OCI-LY3 (cell line): ENCODE data around the gene ZNF69.
A peak's percentile ranks its signal among the peaks of the same experiment; 100 is the strongest.
"Not testable (repeated sequence)": the region's sequence is repeated elsewhere in the genome, so short reads cannot be mapped to it uniquely, and the experiment has no call there.

Experiments used
- H2AFZ ChIP-seq: fragments of 200-600, 300-600 bp; shearing (Covaris generic); 2 replicates; pipeline ENCODE4 v1.6.0; 2014; ENCODE audit warnings: antibody characterized with exemption, low read depth, low read length
- H3K27ac ChIP-seq: fragments of 200-600, 300-600 bp; sonication (generic); 2 replicates; pipeline ENCODE4 v1.5.1; 2014; ENCODE audit warnings: mild to moderate bottlenecking, low read length, moderate library complexity, mixed read lengths
- H3K27me3 ChIP-seq: fragments of 200-600, 300-600 bp; sonication (generic); 2 replicates; pipeline ENCODE4 v1.6.1; 2014; ENCODE audit warnings: low read depth, low read length, mixed read lengths
- H3K36me3 ChIP-seq: fragments of 200-600, 300-600 bp; sonication (generic); replicated peaks from 2 replicates; pipeline ENCODE3; 2014; ENCODE audit warnings: low read depth, low read length, mixed read lengths
- H3K4me1 ChIP-seq: fragments of 300-600, 200-600 bp; sonication (generic); 2 replicates; pipeline ENCODE4 v1.6.1; 2014; ENCODE audit warnings: low read length, mixed read lengths
- H3K4me2 ChIP-seq: fragments of 200-600, 300-600 bp; sonication (generic); 2 replicates; pipeline ENCODE4 v1.6.1; 2014; ENCODE audit warnings: low read length, mixed read lengths
- H3K4me3 ChIP-seq: fragments of 300-600, 200-600 bp; sonication (generic); 2 replicates; pipeline ENCODE4 v1.5.1; 2014; ENCODE audit warnings: antibody characterized with exemption, mild to moderate bottlenecking, low read length, moderate library complexity
- H3K79me2 ChIP-seq: fragments of 300-600, 200-600 bp; shearing (Covaris generic); 2 replicates; pipeline ENCODE4 v1.6.1; 2014; ENCODE audit warnings: mild to moderate bottlenecking, low read length, mixed read lengths
- H3K9ac ChIP-seq: fragments of 300-600, 200-600 bp; shearing (Covaris generic); 2 replicates; pipeline ENCODE4 v1.6.0; 2014; ENCODE audit warnings: mild to moderate bottlenecking, low read length, moderate library complexity
- H3K9me3 ChIP-seq: fragments of 200-600, 300-600 bp; shearing (Covaris generic); 2 replicates; pipeline ENCODE4 v1.6.1; 2014; ENCODE audit warnings: low read length, mixed read lengths; ENCODE audit not compliant: insufficient read depth
- H4K20me1 ChIP-seq: fragments of 200-600, 300-600 bp; sonication (generic); 2 replicates; pipeline ENCODE4 v1.6.1; 2016; ENCODE audit warnings: low read length, mixed read lengths; ENCODE audit not compliant: insufficient read depth
- CTCF ChIP-seq: fragments of 200-600, 300-600 bp; sonication (generic); IDR thresholded peaks from 2 replicates; pipeline ENCODE4 v1.5.1; 2014; ENCODE audit warnings: antibody characterized with exemption, low read length, low read depth
- EZH2phosphoT487 ChIP-seq: fragments of 200-600 bp; shearing (Covaris generic); IDR thresholded peaks from 2 replicates; pipeline ENCODE4 v1.6.1; 2018; ENCODE audit warnings: antibody characterized with exemption, mixed run types, low read depth

ZNF69 gene

GRCh38 chr19:11872624-11873023, 15.0 kb upstream of the ZNF69 start:
- H3K9ac ChIP-seq = no peak overlapping the region
- peaks cover 15% of the 10 kb centered on the region for H3K36me3 ChIP-seq
- H3K27ac ChIP-seq = no peak overlapping the region

GRCh38 chr19:11873762-11874161, 13.8 kb upstream of the ZNF69 start:
- no peak overlapping the region for H3K27ac ChIP-seq
- peaks cover 9% of the 10 kb centered on the region for H3K4me1 ChIP-seq
- no peak overlapping the region for H2AFZ ChIP-seq
- H3K79me2 ChIP-seq = no peaks in the 10 kb centered on the region
- H3K36me3 ChIP-seq = peaks cover 6% of the 10 kb centered on the region
- no peaks in the 10 kb centered on the region for H3K27me3 ChIP-seq
- no peak overlapping the region for H3K4me3 ChIP-seq
- no peaks in the 10 kb centered on the region for H4K20me1 ChIP-seq
- no peak overlapping the region for H3K9ac ChIP-seq
- peaks cover 3% of the 10 kb centered on the region; the same call in 1 of the 2 replicates for H3K9me3 ChIP-seq
- no peak for TF ChIP-seq CTCF
- TF ChIP-seq EZH2phosphoT487 = no peak
- H3K4me2 ChIP-seq = no peak overlapping the region

More at GRCh38 chr19:11872624-11873023, 15.0 kb upstream of the ZNF69 start:
- no peak overlapping the region for H2AFZ ChIP-seq
- no peaks in the 10 kb centered on the region for H4K20me1 ChIP-seq
- H3K79me2 ChIP-seq = no peaks in the 10 kb centered on the region
- H3K27me3 ChIP-seq = no peaks in the 10 kb centered on the region
- H3K4me3 ChIP-seq = no peak overlapping the region
- peaks cover 9% of the 10 kb centered on the region for H3K4me1 ChIP-seq
- H3K4me2 ChIP-seq = no peak overlapping the region
- H3K9me3 ChIP-seq = peaks cover 14% of the 10 kb centered on the region; the same call in 1 of the 2 replicates
- TF ChIP-seq CTCF (no peak), EZH2phosphoT487 (no peak)

GRCh38 chr19:11879687-11880266, 7.8 kb upstream of the ZNF69 start:
- peak; percentile 23 for TF ChIP-seq CTCF
- not testable (repeated sequence) for H3K36me3 ChIP-seq, H3K27me3 ChIP-seq, H2AFZ ChIP-seq, H3K9ac ChIP-seq, H3K4me1 ChIP-seq, H3K4me2 ChIP-seq, H3K79me2 ChIP-seq, H3K9me3 ChIP-seq, H4K20me1 ChIP-seq, H3K27ac ChIP-seq, H3K4me3 ChIP-seq

GRCh38 chr19:11880598-11880997, 7.0 kb upstream of the ZNF69 start:
- Histone ChIP-seq H3K4me3 (no peak overlapping the region), H3K9ac (no peak overlapping the region), H3K27me3 (no peaks in the 10 kb centered on the region), H3K9me3 (no peaks in the 10 kb centered on the region), H3K27ac (no peak overlapping the region), H2AFZ (no peak overlapping the region), H3K79me2 (no peaks in the 10 kb centered on the region), H4K20me1 (no peaks in the 10 kb centered on the region), H3K4me2 (no peak overlapping the region), H3K4me1 (peaks cover 2% of the 10 kb centered on the region), H3K36me3 (no peaks in the 10 kb centered on the region)
- TF ChIP-seq CTCF = no peak
- TF ChIP-seq EZH2phosphoT487 = no peak
